Suppressor macrophage (primary cell): ENCODE results near the gene CDC42.

Experiments used
- DNase-seq, 4 experiments: peaks; one replicate each; pipeline ENCODE4 v3.0.0-alpha.2; 2020 to 2022

The CDC42 gene

DNA sequence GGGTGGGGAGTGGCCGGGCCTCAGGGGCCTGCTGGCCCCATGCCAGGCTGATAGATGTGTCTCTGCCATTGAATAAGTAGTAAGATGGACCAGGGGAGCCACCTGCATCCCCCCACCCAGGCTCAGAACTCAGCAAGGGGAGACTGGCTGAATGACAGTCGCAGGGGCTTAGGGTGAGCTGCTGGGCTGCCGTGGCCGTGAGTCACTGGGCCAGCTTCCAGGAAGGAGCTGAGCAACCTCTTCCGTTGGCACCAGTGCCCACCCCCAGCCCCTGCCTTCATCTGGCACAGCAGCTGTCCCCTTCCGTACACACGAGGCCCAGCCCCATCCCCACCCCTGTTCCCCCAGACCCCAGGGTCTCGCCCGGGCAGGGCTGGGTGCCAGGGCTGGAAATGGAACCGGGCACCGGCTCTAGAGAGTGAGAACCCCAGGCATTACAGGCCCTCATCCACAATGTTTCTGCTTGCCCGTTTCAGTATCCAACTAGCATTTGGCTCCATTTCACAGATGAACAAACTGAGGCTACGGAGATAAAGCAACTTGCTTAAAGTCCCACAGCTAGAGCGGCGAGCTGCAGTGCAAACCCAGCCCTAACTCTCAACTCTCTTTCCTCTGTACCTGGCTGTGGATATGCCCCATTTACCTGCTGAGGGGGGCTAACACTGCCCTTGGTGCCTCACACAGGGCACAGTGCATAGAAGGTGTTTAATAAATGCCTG is 80.2 kb downstream of the CDC42 start:
- no peak for DNase-seq

GRCh38 chr1:22133247-22133930 is 80.9 kb downstream of the CDC42 start:
- DNase-seq: no peak

- DNase-seq: no peak
Measured at GRCh38 chr1:22133931-22134324, 81.4 kb downstream of the CDC42 start.

GRCh38 chr1:22137004-22137720 is 84.7 kb downstream of the CDC42 start:
- DNase-seq: no peak

GRCh38 chr1:22139066-22139594 is 86.6 kb downstream of the CDC42 start:
- no peak for DNase-seq

GRCh38 chr1:22139817-22140216 is 87.3 kb downstream of the CDC42 start:
- no peak for DNase-seq
